Activated CD4-positive, alpha-beta memory T cell treated with anti-CD3 and anti-CD28 coated beads, Interleukin-2, amount 10 ng/mL, durations not matched to agents 7 days and 5 days (primary cell): ENCODE data around the gene CAPNS1. TPM values are rescaled to one million over a fixed set of nuclear protein-coding genes. Genes with fewer than 3 reads are reported as not detected.
A peak's percentile ranks its signal among the peaks of the same experiment; 100 is the strongest.

Experiments used
- CTCF ChIA-PET: fragments of 350-600 bp; sonication (Branson Sonifier 250); formaldehyde crosslinking; loops from one replicate; lab custom pipeline; 2021; ENCODE audit warnings: antibody characterized with exemption, inconsistent platforms; lab: Charles Lee
- POLR2A ChIA-PET: fragments of 350-600 bp; sonication (Branson Sonifier 250); formaldehyde crosslinking; loops from one replicate; lab custom pipeline; 2021; ENCODE audit warnings: antibody characterized with exemption; lab: Charles Lee
- DNase-seq: peaks from one replicate; pipeline ENCODE4 v3.0.0-alpha.2; 2020
- H3K27ac Mint-ChIP-seq: one replicate; pipeline ENCODE4 v1.8.0; 2021; ENCODE audit warnings: mild to moderate bottlenecking, mixed read lengths
- H3K27me3 Mint-ChIP-seq: one replicate; pipeline ENCODE4 v1.8.0; 2021; ENCODE audit warnings: mixed read lengths
- H3K36me3 Mint-ChIP-seq: one replicate; pipeline ENCODE4 v1.8.0; 2021; ENCODE audit warnings: low read depth, mixed read lengths
- H3K4me1 Mint-ChIP-seq: one replicate; pipeline ENCODE4 v1.8.0; 2021; ENCODE audit warnings: mixed read lengths
- H3K4me3 Mint-ChIP-seq: one replicate; pipeline ENCODE4 v1.8.0; 2021; ENCODE audit warnings: mild to moderate bottlenecking, mixed read lengths
- H3K9me3 Mint-ChIP-seq: one replicate; pipeline ENCODE4 v1.8.0; 2021; ENCODE audit warnings: mixed read lengths
- total RNA-seq, 2 experiments: library from RNA; stranded (reverse); gene quantifications; one replicate each; pipeline ENCODE4 v1.2.3, GENCODE V29; 2021

The CAPNS1 gene
- total RNA-seq, 2 experiments from 2014 or later, result 520 to 539 TPM

GRCh38 chr19:36106441-36106840 is 33.4 kb upstream of the CAPNS1 start:
- no peaks in the 10 kb centered on the region for H3K27me3 Mint-ChIP-seq
- ChIA-PET POLR2A (interaction anchor here (0.6 to 1.0 kb wide), 2 partner anchors 9 to 153 kb away, joined by 3 read pairs; partner anchors contain the start of genes POLR2I and TBCB), CTCF (interaction anchor here (0.8 kb wide), 1 partner anchor 21 kb away, joined by 3 read pairs; no protein-coding TSS in a partner anchor)
- no peaks in the 10 kb centered on the region for H3K9me3 Mint-ChIP-seq
- H3K27ac Mint-ChIP-seq, result no peak overlapping the region
- no peak overlapping the region for H3K4me3 Mint-ChIP-seq
- H3K36me3 Mint-ChIP-seq, result peaks cover 28% of the 10 kb centered on the region
- DNase-seq, result no peak
- no peaks in the 10 kb centered on the region for H3K4me1 Mint-ChIP-seq

DNA sequence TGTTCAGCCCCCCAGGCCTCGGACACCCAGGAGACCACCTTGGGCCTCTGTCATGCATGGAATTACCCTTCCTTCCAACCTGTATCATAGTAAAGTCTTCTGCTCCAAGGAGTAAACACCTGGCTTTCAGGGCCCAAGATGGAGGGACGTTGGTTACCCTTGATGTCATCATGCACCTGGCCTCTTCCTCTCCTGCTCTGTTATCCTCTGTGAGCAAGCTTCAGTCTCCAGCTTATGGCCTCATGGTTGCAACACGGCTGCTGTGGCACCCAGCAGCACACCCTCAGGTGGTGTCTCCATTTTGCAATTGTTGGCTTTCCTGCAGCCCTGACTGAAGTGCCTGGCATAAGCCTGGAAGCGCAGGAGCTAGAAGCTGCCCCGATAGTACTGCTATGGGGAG is 32.9 kb upstream of the CAPNS1 start:
- Mint-ChIP-seq H3K27me3 (no peaks in the 10 kb centered on the region), H3K9me3 (no peaks in the 10 kb centered on the region), H3K4me1 (no peaks in the 10 kb centered on the region), H3K27ac (no peak overlapping the region), H3K4me3 (no peak overlapping the region), H3K36me3 (peaks cover 28% of the 10 kb centered on the region)
- CTCF ChIA-PET, result interaction anchor here (0.8 kb wide), 1 partner anchor 21 kb away, joined by 3 read pairs; no protein-coding TSS in a partner anchor
- DNase-seq, result no peak
- POLR2A ChIA-PET, result interaction anchor here (0.6 to 1.0 kb wide), 2 partner anchors 8 to 154 kb away, joined by 3 read pairs; partner anchors contain the start of genes POLR2I and TBCB

DNA sequence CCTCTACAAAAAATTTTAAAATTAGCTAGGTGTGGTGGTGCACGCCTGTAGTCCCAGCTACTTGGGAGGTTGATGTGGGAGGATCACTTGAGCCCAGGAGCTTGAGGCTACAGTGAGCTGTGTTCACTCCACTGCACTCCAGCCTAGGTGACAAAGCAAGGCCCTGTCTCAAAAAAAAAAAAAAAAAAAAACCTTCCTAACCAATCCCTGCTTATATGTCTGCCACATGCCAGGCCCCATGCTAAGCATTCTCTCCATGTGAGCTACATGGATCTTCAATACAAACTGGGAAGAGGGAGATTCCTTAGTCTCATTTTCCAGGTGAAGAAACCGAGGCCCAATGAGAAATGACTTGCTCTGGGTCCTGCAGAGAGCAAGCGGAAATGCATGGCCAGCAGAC is 31.2 kb upstream of the CAPNS1 start:
- DNase-seq, result no peak
- no peak overlapping the region for H3K4me3 Mint-ChIP-seq
- no peak overlapping the region for H3K27ac Mint-ChIP-seq
- H3K36me3 Mint-ChIP-seq, result peaks cover 28% of the 10 kb centered on the region
- no peaks in the 10 kb centered on the region for H3K9me3 Mint-ChIP-seq
- CTCF ChIA-PET, result no interaction called here
- POLR2A ChIA-PET, result no interaction called here
- H3K27me3 Mint-ChIP-seq, result no peaks in the 10 kb centered on the region
- H3K4me1 Mint-ChIP-seq, result peaks cover 8% of the 10 kb centered on the region

GRCh38 chr19:36110487-36111199 is 29.2 kb upstream of the CAPNS1 start, which contains the start of gene OVOL3:
OVOL3 (plus strand) TSS chr19:36111143; CDS start chr19:36111203, 60 bp downstream.
- POLR2A ChIA-PET, result no interaction called here

GRCh38 chr19:36111200-36111539 is 28.7 kb upstream of the CAPNS1 start:
- ChIA-PET POLR2A (no interaction called here), CTCF (no interaction called here)
- Mint-ChIP-seq H3K4me3 (no peak overlapping the region), H3K9me3 (no peaks in the 10 kb centered on the region), H3K27ac (no peak overlapping the region), H3K36me3 (peaks cover 27% of the 10 kb centered on the region), H3K27me3 (no peaks in the 10 kb centered on the region), H3K4me1 (peaks cover 21% of the 10 kb centered on the region)
- DNase-seq, result no peak

More at GRCh38 chr19:36110487-36111199, 29.2 kb upstream of the CAPNS1 start, which contains the start of gene OVOL3:
- Mint-ChIP-seq H3K27ac (no peak within 1 kb of the TSS), H3K27me3 (no peaks in the 10 kb centered on the region), H3K9me3 (no peaks in the 10 kb centered on the region), H3K4me3 (no peak within 1 kb of the TSS), H3K36me3 (peaks cover 27% of the 10 kb centered on the region), H3K4me1 (peaks cover 18% of the 10 kb centered on the region)
- CTCF ChIA-PET, result interaction anchor here (1.2 kb wide), 1 partner anchor 17 kb away, joined by 3 read pairs; no protein-coding TSS in a partner anchor
- DNase-seq, result no peak

DNA sequence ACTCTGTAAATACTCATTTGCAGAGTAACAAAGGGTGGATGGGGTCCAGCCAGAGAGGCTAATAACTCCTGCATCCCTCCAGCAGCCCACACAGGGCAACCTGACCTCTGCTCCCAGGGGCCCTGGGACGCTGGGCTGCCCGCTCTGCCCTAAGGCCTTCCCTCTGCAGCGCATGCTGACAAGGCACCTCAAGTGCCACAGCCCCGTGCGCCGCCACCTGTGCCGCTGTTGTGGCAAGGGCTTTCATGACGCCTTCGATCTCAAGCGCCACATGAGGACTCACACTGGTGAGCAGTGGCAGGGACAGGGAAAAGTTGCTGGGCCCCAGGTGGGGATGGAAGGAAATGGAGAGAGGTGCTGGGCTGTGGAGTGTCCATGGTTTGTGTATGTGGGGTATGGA is 27.2 kb upstream of the CAPNS1 start:
- POLR2A ChIA-PET, result interaction anchor here (1.2 kb wide), 1 partner anchor 27 kb away, joined by 3 read pairs; the partner anchor contains the start of gene CAPNS1
- H3K27ac Mint-ChIP-seq, result peak overlapping the region; percentile 60
- no peaks in the 10 kb centered on the region for H3K9me3 Mint-ChIP-seq
- H3K36me3 Mint-ChIP-seq, result peaks cover 28% of the 10 kb centered on the region
- no peaks in the 10 kb centered on the region for H3K27me3 Mint-ChIP-seq
- CTCF ChIA-PET, result no interaction called here
- H3K4me3 Mint-ChIP-seq, result peak overlapping the region; percentile 92
- H3K4me1 Mint-ChIP-seq, result peaks cover 34% of the 10 kb centered on the region
- no peak for DNase-seq

GRCh38 chr19:36113425-36113824 is 26.4 kb upstream of the CAPNS1 start:
- CTCF ChIA-PET, result interaction anchor here (2.1 kb wide), 1 partner anchor 14 kb away, joined by 23 read pairs; no protein-coding TSS in a partner anchor
- Mint-ChIP-seq H3K27ac (no peak overlapping the region), H3K9me3 (no peaks in the 10 kb centered on the region), H3K27me3 (no peaks in the 10 kb centered on the region), H3K4me1 (peaks cover 41% of the 10 kb centered on the region), H3K36me3 (peaks cover 33% of the 10 kb centered on the region), H3K4me3 (peak overlapping the region; percentile 92)
- POLR2A ChIA-PET, result interaction anchor here (0.6 to 6.2 kb wide), 3 partner anchors 14 to 1793 kb away, joined by 3 to 37 read pairs (median 4); partner anchors contain the start of genes CAPNS1 and WDR87
- no peak for DNase-seq

DNA sequence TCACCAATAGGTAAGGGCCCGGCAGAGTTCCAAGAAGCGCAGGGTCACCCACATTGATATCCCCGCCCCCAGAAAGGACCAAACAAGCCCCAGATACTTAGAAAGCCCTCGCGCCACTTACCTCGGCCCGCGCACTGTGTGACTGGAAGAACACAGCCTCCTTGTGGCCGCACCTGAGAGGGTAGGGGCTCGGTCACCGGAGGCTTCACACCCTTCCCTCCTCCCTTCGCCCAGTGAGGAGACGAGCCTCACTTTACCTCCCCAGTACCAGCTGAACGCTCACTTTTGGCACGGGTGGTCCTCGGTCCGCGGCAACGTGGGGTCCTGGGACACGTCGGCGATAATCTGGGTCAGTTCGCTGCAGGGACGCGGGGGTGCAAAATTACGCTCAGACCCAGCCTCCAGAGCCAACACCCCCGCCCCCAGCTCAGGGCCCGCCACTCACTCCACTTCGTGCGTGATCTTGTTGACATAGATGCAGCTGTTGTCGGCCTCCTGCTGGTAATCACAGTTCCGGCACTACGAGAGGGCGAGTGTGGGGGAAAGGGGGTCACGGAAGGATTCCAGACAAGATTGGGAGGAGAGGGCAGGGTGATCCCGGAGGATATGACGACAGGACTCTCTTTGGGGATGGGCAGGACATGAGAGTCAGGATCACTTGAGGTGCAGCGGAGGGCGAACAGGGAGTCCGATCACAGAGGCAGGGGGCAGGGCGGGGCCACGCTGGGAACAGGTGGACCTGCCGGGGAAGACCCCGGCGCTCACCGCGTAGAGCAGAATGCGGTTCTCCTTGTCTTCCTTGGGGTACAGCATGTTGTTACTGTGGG is 25.8 kb upstream of the CAPNS1 start:
- ChIA-PET CTCF (interaction anchor here (2.1 kb wide), 1 partner anchor 13 kb away, joined by 23 read pairs; no protein-coding TSS in a partner anchor), POLR2A (interaction anchor here (0.6 to 6.2 kb wide), 9 partner anchors 11 to 1792 kb away, joined by 3 to 37 read pairs (median 9); partner anchors contain the start of genes CAPNS1, THAP8, WDR62 and WDR87)
- H3K27ac Mint-ChIP-seq, result peak overlapping the region; percentile 95
- H3K4me3 Mint-ChIP-seq, result peak overlapping the region; percentile 92
- H3K4me1 Mint-ChIP-seq, result peaks cover 44% of the 10 kb centered on the region
- DNase-seq, result peak; percentile 37
- peaks cover 38% of the 10 kb centered on the region for H3K36me3 Mint-ChIP-seq
- H3K9me3 Mint-ChIP-seq, result no peaks in the 10 kb centered on the region
- no peaks in the 10 kb centered on the region for H3K27me3 Mint-ChIP-seq

DNA sequence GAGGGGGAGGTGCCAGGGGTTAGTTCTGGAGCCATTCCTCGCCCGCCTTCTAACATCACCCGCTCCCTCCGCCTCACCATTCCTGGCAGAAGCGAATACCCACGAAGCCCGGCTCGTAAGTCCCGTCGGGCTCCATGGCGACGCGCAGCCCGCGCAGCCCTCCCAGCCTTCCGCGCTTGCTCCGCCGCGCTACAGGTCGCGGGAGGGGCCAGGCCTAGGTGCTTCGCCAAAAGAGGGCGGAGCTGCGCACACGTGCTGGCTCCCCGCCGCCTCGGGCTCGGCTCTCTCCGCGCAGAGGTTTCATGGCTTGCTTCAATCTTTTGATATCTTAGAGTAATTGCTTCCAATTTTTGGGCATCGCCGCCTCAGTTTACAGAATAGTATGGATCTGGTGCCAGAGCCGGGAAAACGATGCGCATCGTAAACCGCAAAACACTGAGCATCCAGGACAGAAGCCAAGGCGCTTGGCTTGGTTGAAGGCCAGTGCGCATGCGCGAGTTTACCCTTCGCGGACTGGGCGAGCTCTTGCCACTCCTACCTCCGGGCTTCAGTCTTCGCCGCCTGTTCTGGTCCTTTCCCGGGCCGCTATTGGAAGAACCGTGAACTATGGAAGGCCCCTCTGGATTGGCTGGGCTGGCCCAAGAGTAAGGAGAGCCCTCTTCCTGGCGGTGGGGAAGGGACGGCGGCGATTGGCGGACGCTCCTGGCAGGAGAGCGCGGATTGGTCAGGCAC is 25.0 kb upstream of the CAPNS1 start, which contains the start of gene POLR2I:
Gene POLR2I (minus strand): TSS at position 155 of the 732 bp plus-strand sequence. CDS start 19 bp downstream, at position 136.
- DNase-seq, result peak; percentile 99
- ChIA-PET CTCF (interaction anchor here (0.7 to 2.1 kb wide), 5 partner anchors 12 to 100 kb away, joined by 3 to 23 read pairs (median 4); no protein-coding TSS in a partner anchor), POLR2A (interaction anchor here (0.7 to 6.2 kb wide), 20 partner anchors 9 to 735 kb away, joined by 3 to 37 read pairs (median 4); partner anchors contain the start of genes ALKBH6, CAPNS1, THAP8 and WDR62)
- Mint-ChIP-seq H3K27ac (peak within 1 kb of the TSS; percentile 95), H3K4me3 (peak within 1 kb of the TSS; percentile 92), H3K9me3 (no peaks in the 10 kb centered on the region), H3K4me1 (peaks cover 46% of the 10 kb centered on the region), H3K36me3 (peaks cover 43% of the 10 kb centered on the region), H3K27me3 (no peaks in the 10 kb centered on the region)

GRCh38 chr19:36115453-36116343 is 24.2 kb upstream of the CAPNS1 start, which contains the start of gene TBCB:
TBCB (plus strand) TSS chr19:36115468; CDS start chr19:36115561, 93 bp downstream.
- H3K4me3 Mint-ChIP-seq, result peak within 1 kb of the TSS; percentile 92
- H3K27ac Mint-ChIP-seq, result peak within 1 kb of the TSS; percentile 95
- CTCF ChIA-PET, result interaction anchor here (0.7 to 2.1 kb wide), 7 partner anchors 12 to 100 kb away, joined by 3 to 23 read pairs (median 4); no protein-coding TSS in a partner anchor
- H3K36me3 Mint-ChIP-seq, result peaks cover 49% of the 10 kb centered on the region
- POLR2A ChIA-PET, result interaction anchor here (0.7 to 6.2 kb wide), 21 partner anchors 9 to 734 kb away, joined by 3 to 37 read pairs (median 4); partner anchors contain the start of genes ALKBH6, CAPNS1, THAP8 and WDR62
- H3K4me1 Mint-ChIP-seq, result peaks cover 51% of the 10 kb centered on the region
- DNase-seq, result peak; percentile 90
- no peaks in the 10 kb centered on the region for H3K27me3 Mint-ChIP-seq
- no peaks in the 10 kb centered on the region for H3K9me3 Mint-ChIP-seq

- no peaks in the 10 kb centered on the region for H3K9me3 Mint-ChIP-seq
- CTCF ChIA-PET, result interaction anchor here (1.0 to 1.7 kb wide), 3 partner anchors 12 to 53 kb away, joined by 3 to 6 read pairs (median 4); no protein-coding TSS in a partner anchor
- H3K27me3 Mint-ChIP-seq, result no peaks in the 10 kb centered on the region
- H3K4me1 Mint-ChIP-seq, result peaks cover 51% of the 10 kb centered on the region
- peak overlapping the region; percentile 92 for H3K4me3 Mint-ChIP-seq
- POLR2A ChIA-PET, result interaction anchor here (1.0 to 6.2 kb wide), 10 partner anchors 8 to 734 kb away, joined by 3 to 37 read pairs (median 8); partner anchors contain the start of genes ALKBH6, CAPNS1, ZNF146 and ZNF345
- no peak for DNase-seq
- peak overlapping the region; percentile 95 for H3K27ac Mint-ChIP-seq
- peaks cover 49% of the 10 kb centered on the region for H3K36me3 Mint-ChIP-seq
Measured at GRCh38 chr19:36116344-36116637, 23.6 kb upstream of the CAPNS1 start.
